Measurements from ENCODE around the gene GPALPP1.
A peak's percentile ranks its signal among the peaks of the same experiment; 100 is the strongest.
"Not testable (repeated sequence)": the region's sequence is repeated elsewhere in the genome, so short reads cannot be mapped to it uniquely, and the experiment has no call there.

The GPALPP1 gene, protein sequence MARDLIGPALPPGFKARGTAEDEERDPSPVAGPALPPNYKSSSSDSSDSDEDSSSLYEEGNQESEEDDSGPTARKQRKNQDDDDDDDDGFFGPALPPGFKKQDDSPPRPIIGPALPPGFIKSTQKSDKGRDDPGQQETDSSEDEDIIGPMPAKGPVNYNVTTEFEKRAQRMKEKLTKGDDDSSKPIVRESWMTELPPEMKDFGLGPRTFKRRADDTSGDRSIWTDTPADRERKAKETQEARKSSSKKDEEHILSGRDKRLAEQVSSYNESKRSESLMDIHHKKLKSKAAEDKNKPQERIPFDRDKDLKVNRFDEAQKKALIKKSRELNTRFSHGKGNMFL

DNA sequence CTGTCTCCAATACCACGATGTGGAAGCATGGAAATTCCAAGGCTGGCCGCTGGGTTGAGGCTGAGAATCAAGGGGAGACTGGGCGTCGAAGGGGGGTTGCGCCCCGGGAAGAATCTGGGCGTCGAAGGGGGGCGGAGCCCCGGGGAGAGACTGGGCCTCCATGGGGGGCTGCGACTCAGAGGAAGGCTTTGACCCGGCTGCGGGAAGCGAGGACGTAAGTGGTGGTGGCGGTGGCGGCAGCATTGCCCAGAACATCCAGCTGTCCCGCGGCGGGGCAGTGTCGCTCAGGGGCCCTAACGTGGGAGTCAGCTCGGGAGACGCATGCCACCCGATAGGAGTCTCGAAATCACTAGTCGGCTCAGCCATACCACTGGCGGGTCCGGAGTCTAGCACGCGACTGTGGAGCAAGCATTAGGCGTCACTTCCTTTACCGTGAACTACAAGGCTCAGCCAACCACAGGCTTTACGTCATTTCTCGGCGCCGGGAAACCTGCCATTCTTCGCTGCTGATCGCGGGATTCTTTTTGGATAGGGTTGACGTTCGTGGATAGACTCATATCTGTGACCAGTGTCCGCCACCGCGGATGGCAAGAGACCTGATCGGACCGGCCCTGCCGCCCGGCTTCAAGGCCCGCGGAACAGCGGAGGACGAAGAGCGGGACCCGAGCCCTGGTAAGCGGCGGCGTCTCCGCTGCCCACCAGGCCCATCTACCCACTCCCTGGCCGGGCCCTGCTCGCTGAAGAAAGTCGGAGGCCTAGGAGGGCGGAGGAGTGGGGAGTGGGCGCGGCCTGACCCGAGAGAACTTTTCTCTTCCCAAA, at the start of gene GPALPP1, which contains the start of gene NUFIP1:
TSS of gene GPALPP1 (plus strand) at position 468 of the 819 bp plus-strand sequence. CDS start at position 585, 117 bp downstream.
TSS of gene NUFIP1 (minus strand) at position 401 of the 819 bp plus-strand sequence. CDS start at position 366, 35 bp downstream.
- peak; percentile 70 for DNase-seq

DNA sequence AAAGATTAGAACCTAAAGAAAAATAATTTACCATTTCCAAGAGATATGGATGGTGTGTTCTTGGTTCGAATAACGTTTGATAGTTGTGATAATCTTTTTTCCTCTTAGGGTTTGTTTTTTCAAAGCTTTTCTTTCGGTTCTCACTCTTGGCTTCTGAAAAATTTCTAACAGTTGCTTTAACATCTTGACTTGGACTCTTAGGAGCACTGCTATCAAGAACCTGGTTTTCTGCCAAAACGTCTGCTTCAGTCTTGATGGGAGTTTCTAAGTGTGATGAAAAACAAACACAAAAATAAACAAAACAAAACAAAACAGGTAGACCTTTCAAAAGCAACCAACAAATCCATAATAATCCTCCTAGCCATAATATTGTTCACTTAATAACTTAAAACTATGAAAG, 45.9 kb upstream of the GPALPP1 start:
- DNase-seq: not testable (repeated sequence)

DNA sequence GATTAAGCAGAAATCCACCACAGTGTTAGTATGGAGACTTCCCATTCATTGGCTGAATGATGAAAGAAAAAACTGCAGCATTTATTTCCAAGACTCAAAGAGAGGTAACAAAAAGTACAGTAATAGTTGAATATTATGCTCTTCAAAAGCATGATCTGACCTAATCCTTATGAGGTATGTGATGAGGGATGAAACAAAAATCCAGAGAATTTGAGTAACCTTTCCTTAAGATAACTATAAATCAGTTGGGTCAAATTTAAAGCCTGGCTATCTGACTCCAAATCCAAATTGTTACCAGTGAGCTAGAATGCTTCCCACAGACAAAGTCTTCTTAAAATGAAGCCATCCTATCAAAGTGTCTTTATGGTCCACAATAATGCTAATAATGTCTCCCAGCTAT, 38.2 kb upstream of the GPALPP1 start:
- no peak for DNase-seq

DNA sequence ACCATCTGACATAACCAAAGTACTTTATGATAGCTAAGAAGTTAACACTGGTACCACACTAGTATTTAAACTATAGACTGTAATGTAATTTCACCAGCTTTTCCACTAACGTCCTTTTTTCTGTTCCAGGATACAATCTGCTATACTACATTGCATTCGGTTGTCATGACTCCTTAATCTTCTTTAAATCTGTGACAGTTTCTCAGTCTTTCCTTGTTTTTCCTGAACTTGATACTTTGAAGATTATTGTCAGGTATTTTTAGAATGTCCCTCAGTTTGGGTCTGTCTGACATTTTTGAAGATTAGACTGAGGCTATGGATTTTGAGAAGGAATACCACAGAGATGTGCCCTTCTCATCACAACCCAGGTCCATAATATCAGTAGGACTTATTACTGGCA, 36.7 kb upstream of the GPALPP1 start:
- DNase-seq: no peak

DNA sequence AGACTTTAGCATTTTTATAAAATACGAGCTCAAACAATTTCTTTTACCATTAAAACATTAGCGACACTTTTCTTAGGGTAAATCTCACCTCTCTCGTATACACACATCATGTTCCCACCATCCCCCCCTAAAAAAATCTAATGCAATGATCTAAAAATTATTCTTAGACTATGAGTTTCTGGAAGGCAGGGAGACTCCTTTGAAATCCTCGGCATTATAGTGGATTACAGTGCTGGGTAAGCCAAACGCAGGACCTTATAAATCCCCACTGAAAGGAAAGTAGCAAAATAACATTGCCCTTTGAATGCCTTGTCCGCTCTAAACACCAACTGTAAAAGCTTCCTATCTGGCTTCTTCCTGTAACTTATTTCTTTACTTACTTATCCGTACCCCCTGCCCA, 35.1 kb upstream of the GPALPP1 start:
- no peak for DNase-seq

DNA sequence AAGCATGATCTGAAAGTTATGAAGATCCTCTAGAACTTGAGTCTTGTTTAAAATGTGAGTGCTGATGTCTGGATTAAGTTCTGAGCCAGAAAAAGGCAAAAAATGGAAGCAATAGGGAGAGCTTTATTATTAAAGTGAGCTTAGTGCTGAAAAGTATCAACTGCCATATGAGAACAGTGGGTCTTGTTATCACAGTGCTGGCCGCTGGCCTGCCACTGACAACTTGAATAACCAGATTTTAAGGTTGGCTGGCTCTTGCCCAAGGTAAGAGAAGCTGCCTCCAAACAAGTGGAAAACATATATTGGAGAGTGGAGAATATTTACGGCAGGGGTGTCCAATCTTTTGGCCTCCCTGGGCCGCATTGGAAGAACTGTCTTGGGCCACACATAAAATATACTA, 33.9 kb upstream of the GPALPP1 start:
- DNase-seq: no peak

DNA sequence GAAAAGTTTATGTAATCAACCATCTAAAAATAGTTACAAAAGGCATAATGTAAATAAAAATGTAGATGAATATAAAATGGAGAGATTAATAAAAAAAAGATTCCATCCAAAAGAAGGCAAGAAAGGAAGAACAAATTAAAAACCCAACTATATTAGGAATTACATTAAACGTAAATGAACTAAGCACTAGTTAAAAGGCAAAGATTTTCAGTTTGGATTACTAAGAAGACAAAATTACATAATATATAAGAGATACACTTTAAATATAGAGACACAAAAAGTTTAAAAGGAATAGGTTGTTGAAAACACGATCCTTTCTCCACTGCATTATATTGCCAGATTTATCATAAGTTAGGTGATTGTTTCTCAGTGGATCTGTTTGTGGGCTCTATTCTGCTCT, 27.3 kb upstream of the GPALPP1 start:
- DNase-seq: no peak

DNA sequence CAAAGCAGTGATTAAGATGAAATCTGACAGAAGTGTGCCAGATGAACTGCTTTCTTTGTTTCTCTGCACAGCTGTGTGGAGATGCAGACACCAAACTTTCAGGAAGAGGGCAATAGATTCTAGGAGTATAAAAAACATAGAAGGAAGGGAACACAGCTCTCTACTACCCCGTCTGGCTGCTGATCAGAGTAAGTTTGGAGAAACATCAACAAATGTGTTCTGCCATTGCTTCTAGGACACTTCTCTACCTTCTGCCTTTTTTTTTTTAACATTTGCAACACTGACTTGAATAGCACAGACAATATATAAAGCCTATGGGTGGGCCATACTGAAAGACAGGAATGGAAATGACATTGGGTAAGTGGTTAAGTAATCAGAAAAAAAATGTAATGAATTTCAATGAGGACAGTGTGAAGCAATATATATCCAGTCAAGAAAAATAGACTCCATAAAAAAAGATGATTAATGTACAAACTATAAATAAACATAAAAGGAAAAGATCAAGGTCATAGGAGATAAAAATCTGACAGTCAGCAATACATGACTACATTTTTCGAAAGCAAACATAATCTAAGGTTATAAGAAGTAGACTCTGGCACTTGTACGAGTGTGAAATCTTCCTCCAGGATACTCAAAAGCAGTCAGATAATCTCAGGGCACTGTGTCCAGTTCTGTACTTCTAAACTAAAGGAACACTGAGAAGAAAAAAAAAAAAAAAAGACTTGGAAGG, 21.5 kb upstream of the GPALPP1 start:
- DNase-seq: no peak

DNA sequence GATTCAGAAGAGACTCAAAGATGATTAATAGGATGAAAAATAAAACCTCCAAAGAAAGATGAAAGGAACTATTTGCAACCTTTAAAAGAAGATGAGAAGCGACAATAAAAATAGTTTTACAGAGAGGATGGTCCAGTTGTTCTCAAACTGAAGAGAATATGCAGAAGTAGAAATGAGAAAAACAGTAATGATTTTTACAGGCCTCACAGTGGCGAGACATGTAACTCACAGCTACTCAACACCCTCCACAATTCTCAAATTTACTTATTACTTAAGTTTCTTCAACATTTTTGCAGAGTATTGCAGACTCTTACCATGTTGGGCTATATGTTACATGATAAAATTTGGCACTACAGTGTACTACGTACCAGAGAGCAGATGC, 20.9 kb upstream of the GPALPP1 start:
- no peak for DNase-seq

DNA sequence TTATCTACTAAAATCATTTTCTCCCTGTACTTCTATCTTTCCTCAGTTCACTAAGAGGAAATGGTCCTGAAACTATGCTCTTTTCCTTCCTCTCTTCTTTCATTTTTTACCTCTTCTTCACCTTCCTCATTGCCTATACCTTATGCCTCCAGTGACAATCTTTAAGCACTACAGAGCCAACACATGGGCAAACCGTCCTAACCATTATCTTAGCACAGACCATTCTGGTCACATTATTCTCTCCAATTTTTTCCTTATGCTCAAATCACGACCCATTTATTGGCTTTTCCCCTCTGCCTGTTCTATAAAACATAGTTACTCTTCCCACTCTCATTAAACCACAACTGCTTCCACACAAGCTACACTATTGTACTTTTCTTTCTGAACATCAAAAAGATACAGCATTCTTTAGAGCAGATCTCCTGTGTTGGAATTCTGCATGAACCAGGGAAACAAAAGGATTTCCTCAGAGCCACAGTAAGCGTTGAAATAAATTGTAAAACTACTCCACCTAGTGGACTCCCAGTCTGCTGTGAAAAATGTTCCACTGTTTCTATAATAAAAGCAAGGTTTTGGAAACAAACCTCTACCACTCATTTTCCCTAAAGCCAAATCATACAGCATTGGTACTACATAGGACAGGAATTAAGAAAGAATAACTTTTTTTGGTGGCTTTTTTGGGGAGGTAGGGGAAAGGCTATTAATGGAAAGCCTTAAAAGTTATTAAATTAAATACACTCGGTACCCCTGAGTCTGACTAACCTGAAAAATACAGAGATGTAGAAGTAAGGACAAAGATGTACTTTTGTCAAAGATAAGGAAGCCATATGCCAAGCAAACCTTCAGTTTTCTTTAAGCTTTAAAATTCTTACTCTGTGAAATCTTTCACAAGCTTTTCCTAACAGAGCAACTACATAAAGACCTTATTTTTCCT, 19.5 kb upstream of the GPALPP1 start:
- peak; percentile 7 for DNase-seq

DNA sequence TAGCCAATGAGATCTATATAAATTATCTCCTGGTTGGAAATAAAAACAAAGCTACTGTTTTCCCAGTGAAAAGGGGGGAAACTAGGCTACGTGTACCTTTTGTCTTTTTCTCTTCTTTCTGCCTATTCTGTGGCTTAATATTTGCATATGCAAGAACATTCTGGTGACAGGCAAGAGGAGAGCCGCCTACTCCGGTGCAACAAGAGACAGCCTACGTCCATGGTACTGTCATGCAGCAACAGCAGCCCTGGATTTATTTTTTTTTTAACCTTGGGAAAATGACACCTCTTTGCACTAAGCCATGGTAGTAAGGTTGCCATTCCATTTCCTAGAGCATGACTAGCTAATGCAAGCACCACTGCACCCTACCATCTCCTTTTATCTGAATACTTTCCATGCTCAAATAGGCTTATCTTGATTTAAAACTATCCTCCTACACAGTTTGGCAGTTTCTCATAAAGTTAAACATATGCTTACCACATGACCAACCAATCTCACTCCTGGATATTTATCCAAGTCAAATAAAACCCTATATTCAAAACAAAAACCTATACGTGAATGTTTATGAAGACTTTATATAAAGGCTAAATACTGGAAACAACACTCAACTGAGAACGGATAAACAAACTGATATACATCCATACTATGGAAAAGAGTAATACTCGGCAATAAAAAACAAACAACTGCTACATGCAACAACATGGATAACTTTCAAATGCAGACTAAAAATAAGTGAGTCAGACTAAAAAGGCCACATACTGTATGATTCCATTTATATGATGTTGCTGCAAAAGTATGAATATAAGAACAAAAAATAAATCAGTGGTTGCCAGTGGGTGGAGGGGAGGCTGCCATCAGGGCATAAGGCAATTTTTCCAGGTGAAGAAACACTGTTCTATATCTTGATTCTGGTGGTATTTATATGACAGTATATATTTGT, 17.4 kb upstream of the GPALPP1 start:
- DNase-seq: no peak

DNA sequence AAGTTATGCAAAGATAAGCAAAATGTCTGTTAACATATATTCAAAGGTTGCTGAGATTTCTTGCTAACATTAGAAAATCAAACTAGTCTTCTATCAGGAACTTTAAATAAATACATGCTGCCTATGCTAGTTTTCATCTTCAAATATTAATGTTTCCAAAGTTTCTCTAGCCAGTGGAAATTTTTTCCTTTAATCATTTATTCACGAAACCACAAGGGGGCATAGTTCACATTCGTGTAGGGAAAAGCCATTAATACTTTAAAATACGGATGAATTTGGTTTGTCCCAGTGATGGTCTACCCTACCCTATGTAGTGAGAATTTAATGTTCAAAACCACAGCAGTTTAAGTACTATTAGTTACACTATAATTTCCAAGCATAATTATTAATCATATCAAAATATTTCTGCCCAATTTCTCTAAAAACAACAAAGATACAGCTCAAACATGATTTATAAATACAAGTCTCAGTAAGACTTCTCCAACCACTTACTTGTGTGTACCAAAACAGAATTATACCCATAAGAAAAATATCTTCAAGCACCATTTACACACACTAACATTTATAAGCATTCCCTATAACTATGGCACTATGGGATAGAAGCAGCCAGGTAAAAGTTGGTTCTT, 16.3 kb upstream of the GPALPP1 start:
- no peak for DNase-seq

DNA sequence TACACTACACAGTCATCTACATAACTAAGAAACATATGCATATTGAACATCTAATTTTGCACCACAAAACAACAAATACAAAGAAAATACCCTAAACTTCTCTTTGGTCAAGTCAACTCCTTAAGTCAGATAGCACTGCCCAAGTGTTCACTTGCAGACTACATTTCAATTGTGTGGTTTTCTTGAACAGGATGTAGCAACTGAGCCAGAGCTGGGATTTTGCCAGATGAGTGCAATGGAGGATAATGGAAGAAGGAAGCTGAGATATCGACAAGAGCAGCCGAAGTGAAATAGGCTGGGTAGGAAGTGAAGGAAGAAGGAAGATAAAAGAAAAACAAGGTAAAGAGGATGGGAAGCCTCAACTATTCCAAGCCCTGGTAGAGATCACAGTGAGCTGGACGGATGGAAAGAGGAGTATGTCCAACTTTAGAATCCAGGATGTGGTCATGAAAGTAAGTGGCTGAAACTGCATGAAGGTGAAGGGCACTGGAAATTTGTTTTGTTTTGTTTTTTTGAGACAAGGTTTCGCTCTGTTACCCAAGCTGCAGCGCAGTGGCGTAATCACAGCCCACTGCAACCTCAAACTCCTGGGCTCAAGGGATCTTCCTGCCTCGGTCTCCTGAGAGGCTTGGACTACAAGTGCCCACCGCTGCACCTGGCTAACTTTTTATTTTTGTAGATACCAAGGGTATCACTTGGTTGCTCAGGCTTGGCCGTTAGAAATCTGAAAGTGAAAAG, 15.1 kb upstream of the GPALPP1 start:
- no peak for DNase-seq

DNA sequence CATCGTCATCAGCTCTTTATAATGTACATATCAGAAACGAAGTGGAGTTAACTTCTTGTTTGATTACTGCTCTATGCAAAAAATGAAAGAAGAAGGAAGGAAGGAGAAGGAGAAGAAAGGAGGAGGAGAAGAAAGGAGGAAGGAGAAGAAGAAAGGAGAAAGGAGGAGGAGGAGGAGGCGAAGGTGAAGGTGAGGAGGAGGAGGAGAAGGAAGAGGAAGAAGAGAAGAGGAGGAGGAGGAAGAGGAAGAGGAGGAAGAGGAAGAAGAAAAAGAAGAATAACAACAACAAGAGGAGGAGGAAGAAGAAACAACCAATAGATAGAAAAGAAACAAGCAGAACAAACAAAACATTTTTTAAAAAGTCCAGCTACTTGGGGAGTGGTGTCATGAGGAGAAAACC, 13.1 kb upstream of the GPALPP1 start:
- DNase-seq: no peak

DNA sequence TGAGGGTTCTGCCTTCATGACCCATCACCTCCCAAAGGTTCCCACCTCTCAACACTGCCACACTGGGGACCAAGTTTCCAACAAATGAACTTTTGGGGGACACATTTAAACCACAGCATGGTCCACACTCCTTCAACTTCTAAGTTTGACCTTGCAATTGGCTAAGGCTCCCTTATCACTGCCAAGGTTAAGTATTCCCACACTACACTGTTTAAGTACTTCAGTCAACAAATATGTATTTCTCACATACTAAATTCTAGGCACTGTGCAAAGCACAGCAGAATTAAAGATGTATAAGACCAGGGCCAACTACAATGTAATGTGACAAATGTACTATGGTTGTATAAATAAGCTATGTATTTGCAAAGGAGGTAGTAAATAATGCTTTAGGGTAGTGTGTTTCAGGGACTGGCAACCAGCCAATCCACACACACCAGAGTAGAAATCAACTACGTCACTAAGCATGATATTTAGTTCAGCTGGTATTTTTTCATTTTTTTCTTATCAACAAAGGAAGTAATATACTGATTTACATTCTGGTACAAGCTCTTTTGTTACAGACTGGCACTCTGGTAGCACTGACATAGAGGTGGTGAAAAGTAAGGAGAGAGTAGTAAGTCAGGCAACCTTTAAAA, 12.3 kb upstream of the GPALPP1 start:
- DNase-seq: no peak

DNA sequence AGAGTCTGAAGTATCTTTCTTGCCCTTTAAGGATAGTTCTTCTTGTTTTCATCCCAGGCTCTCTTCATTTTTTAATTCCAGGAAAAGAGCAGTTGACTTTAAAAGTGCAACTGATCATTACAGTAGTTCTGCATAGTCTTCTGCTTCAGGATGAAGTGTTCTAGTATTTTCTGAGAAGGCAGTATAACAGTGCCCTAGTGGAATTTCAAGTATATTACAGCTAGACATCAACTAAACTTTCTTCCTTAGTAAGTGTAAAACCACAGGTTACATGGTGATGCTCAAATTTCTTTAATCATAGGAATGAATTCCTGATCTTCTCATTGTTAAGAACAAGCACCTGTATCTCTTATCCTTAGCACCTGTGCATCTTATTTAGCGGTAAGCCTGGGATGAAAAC, 11.0 kb upstream of the GPALPP1 start:
- DNase-seq: no peak

DNA sequence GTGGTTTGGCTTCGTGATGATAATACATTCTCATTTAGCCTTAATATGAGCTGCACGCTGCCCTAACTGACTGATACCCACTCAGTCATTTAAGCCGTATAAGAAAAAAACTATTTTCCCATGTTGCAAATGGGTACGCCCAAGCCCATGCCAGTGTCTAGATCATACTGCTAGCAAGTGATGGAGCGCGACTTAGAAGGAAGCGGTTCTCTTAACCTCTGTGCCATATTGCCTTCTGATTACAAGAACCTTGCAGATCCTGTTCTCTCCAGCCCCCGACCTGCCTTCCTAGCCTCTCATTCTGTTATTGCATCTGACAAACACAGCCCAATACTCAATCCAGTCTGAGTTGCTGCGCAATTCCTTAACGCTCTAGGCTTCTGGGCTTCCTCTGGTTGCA, 603 bp downstream of the GPALPP1 start:
- no peak for DNase-seq

DNA sequence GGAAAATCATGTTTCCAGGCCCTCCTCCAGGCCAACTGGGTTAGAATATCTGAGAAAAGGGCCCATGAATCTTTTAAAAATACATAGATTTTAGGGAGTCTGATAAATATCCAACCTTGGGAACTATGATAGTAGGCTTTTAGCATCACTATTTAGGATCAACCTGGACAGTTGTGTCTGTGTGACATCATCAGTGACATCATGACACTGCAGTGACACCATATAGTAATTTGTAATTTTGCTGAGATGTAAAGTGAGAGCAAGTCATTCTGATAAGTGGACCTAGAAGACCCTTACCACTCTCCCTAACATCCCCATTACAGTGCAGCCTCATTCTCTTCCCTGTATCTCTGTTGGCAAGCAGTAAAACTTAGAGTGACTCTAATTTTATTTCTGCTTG, 14.1 kb downstream of the GPALPP1 start:
- DNase-seq: no peak

DNA sequence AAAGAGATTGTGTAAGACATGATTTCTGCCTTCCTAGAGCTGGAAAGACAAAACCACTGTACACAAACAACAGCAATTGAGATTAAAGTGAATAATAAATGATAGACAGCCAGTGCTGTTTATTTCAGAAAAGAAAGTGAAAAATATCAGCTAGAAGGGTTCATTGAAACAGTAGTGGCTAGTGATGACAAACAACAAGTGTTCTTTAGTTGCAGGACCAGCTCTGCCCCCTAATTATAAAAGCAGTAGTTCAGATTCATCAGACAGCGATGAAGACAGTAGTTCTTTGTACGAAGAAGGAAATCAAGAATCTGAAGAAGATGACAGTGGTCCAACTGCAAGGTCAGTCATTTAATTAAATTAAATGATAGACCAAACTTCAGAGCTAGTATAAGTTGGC, 14.8 kb downstream of the GPALPP1 start:
- no peak for DNase-seq

DNA sequence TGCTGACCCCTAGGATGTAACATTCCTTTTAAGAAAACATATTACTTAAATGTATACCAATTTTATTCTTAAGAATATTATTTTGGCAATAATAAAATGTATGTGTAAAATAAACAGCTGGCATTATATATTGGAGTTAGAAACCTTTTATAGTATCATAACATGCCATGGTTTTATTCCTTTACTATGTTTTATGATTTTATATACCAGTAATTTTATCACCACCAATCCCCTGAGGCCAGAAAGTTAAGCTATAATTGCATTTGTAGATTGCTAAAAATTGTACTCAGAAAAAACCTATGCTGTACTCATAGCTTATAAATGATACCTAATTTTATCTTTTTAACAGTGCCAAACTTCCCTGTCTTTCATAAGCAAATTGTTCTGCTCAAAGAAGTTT, 17.9 kb downstream of the GPALPP1 start:
- no peak for DNase-seq

Measured in NCI-H2029 (cell line).